Glutamatergic neuron (in vitro differentiated cells): ENCODE data around the gene TMEM171. TPM values are rescaled to one million over a fixed set of nuclear protein-coding genes. Genes with fewer than 3 reads are reported as not detected.

ENCODE experiments used
- DNase-seq: peaks from one replicate; pipeline ENCODE4 v3.0.0; 2022
- H3K27ac Mint-ChIP-seq: one replicate; pipeline ENCODE4 v1.8.0; 2020; ENCODE audit warnings: mild to moderate bottlenecking, mixed read lengths, inconsistent platforms; ENCODE audit not compliant: unreplicated experiment
- H3K27me3 Mint-ChIP-seq: one replicate; pipeline ENCODE4 v1.8.0; 2020; ENCODE audit warnings: mild to moderate bottlenecking, moderate library complexity, mixed read lengths, inconsistent platforms; ENCODE audit not compliant: unreplicated experiment
- H3K36me3 Mint-ChIP-seq: one replicate; pipeline ENCODE4 v1.8.0; 2020; ENCODE audit warnings: mild to moderate bottlenecking, mixed read lengths, inconsistent platforms; ENCODE audit not compliant: unreplicated experiment
- H3K4me1 Mint-ChIP-seq: one replicate; pipeline ENCODE4 v1.8.0; 2020; ENCODE audit warnings: mild to moderate bottlenecking, low read depth, mixed read lengths, inconsistent platforms; ENCODE audit not compliant: unreplicated experiment
- H3K4me3 Mint-ChIP-seq: one replicate; pipeline ENCODE4 v1.8.0; 2020; ENCODE audit warnings: mild to moderate bottlenecking, mixed read lengths, inconsistent platforms; ENCODE audit not compliant: unreplicated experiment
- H3K9me3 Mint-ChIP-seq: one replicate; pipeline ENCODE4 v1.8.0; 2020; ENCODE audit warnings: mild to moderate bottlenecking, moderate library complexity, mixed read lengths, inconsistent platforms; ENCODE audit not compliant: unreplicated experiment
- total RNA-seq: library from RNA; stranded (reverse); fragmentation: NEBNext Ultra II Directional; extraction: Animal tissue kit (Norgen Biotek cat#: 25700); gene quantifications from one replicate; pipeline ENCODE4 v1.2.1, GENCODE V29; 2021; ENCODE audit not compliant: unreplicated experiment
- TF ChIP-seq, protein P1 (sequence below): fragments of 200-600 bp; sonication (generic); IDR thresholded peaks from one replicate; pipeline ENCODE4 v1.5.0; 2021; ENCODE audit not compliant: partially characterized antibody, unreplicated experiment

TMEM171 gene
- total RNA-seq, 1 donor from 2014 or later: 1.1 TPM

DNA sequence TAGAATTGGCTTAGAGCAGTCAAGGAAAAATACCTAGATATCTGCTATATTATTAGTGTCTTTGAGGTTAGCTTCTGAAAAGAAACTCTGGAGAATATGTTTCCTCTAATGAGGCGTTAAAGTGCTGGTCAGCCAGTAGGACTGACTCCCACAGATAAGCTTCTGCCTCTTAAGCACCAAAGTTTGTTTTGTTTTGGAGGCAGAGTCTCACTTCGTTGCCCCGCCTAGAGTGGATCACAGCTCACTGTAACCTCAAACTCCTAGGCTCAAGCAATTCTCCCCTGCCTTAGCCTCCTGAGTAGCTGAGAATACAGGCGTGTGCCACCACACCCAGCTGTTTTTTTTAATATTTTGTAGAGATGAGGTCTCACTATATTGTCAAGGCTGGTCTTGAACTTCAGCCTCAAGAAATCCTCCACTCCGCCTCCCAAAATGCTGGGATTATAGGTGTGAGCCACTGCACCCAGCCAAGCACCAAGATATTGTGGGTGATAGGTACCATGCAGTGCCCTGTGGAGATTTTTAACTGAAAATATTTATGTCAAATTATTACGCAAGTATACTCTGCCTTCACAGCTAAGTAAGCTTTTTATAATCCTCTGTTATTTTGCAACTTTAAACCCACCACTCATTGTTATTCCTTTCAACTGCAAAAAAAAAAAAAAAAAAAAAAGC, 24.7 kb upstream of the TMEM171 start:
- Mint-ChIP-seq H3K36me3 (peaks cover 8% of the 10 kb centered on the region), H3K4me3 (no peak overlapping the region), H3K9me3 (peaks cover 1% of the 10 kb centered on the region), H3K27ac (no peak overlapping the region), H3K4me1 (no peaks in the 10 kb centered on the region), H3K27me3 (no peaks in the 10 kb centered on the region)
- TF ChIP-seq, protein P1, sequence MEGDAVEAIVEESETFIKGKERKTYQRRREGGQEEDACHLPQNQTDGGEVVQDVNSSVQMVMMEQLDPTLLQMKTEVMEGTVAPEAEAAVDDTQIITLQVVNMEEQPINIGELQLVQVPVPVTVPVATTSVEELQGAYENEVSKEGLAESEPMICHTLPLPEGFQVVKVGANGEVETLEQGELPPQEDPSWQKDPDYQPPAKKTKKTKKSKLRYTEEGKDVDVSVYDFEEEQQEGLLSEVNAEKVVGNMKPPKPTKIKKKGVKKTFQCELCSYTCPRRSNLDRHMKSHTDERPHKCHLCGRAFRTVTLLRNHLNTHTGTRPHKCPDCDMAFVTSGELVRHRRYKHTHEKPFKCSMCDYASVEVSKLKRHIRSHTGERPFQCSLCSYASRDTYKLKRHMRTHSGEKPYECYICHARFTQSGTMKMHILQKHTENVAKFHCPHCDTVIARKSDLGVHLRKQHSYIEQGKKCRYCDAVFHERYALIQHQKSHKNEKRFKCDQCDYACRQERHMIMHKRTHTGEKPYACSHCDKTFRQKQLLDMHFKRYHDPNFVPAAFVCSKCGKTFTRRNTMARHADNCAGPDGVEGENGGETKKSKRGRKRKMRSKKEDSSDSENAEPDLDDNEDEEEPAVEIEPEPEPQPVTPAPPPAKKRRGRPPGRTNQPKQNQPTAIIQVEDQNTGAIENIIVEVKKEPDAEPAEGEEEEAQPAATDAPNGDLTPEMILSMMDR: no peak
- no peak for DNase-seq

DNA sequence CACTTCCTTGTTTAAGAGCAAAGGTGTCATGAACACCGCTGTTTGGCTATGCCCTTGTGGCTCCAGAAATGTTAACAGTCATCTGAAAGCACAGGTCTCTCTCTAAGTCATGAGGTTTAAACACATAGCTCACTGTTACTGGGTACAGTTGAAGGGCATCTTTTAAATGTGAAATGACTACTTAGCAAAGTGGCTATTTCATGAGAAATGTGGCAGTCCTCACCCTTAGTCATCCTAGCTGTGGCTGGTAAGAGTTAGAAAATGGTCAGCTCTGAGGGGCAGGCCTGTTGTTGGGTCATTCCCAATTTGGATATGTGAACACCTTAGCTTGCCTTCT, 24.2 kb upstream of the TMEM171 start:
- Mint-ChIP-seq H3K4me1 (no peaks in the 10 kb centered on the region), H3K9me3 (peaks cover 1% of the 10 kb centered on the region), H3K4me3 (no peak overlapping the region), H3K36me3 (peaks cover 8% of the 10 kb centered on the region), H3K27me3 (no peaks in the 10 kb centered on the region), H3K27ac (no peak overlapping the region)
- TF ChIP-seq, protein P1: no peak
- no peak for DNase-seq

DNA sequence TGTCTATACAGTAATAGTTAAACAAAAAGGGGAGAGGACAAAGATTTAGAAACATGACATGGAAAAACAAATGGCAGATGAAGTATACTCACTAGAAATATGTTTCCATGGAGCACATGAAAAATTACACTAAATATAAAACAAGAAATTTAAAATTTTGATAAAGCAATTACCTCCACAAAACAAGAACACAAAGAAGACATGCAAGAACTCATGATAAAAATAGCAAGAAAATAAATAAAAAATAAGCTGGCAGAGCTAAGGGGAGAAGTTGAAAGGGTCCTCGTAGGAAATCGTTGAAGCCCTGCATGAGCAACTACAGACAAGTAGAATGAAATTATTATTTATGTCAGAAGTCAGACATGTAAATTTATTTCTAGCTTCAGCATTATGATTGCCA, 22.6 kb upstream of the TMEM171 start:
- H3K4me1 Mint-ChIP-seq: no peaks in the 10 kb centered on the region
- peaks cover 8% of the 10 kb centered on the region for H3K36me3 Mint-ChIP-seq
- H3K9me3 Mint-ChIP-seq: peaks cover 1% of the 10 kb centered on the region
- TF ChIP-seq, protein P1: no peak
- H3K4me3 Mint-ChIP-seq: no peak overlapping the region
- H3K27me3 Mint-ChIP-seq: no peaks in the 10 kb centered on the region
- no peak overlapping the region for H3K27ac Mint-ChIP-seq
- DNase-seq: no peak

DNA sequence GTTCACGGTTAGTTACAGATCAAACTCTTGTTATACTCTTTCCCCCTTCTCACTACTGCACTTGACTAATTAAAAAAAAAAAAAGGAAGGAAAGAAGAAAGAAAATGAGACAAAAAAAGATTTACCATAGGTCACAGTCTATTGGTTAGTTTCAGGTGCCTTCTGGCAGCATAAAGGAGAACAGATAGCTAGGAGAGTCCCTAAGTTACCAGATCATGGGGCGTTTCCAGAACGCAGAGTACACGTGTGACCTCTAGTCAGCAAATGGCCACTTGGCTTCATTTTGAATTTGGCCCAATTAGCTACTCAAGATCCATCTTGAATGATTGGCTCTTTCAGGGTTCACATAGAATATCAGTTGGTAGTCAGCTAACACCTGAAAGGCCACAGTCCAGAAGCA, 20.3 kb upstream of the TMEM171 start:
- Mint-ChIP-seq H3K27ac (no peak overlapping the region), H3K4me3 (no peak overlapping the region), H3K9me3 (peaks cover 1% of the 10 kb centered on the region), H3K4me1 (no peaks in the 10 kb centered on the region), H3K27me3 (peaks cover 3% of the 10 kb centered on the region), H3K36me3 (peaks cover 8% of the 10 kb centered on the region)
- DNase-seq: no peak
- TF ChIP-seq, protein P1: no peak

DNA sequence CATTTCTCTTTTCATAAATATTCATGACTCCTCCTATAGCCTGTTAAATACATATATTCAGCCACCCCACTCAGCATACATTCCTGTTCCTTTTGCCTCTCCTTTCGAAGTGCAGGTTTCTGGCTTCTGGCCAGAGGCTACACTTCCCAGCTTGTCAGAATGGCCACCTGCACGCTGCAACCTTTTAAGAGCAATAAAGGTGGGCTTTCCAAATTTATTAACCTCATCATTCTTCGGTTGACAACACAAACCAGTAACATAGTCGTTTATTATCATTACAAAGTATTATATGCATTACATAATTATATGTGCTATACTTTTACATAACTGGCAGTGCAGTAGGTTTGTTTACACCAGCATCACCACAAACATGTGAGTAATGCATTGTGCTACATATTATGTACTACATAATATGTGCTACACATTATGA, 16.5 kb upstream of the TMEM171 start:
- Mint-ChIP-seq H3K27me3 (peaks cover 3% of the 10 kb centered on the region), H3K4me3 (no peak overlapping the region), H3K9me3 (no peaks in the 10 kb centered on the region), H3K4me1 (no peaks in the 10 kb centered on the region), H3K27ac (no peak overlapping the region), H3K36me3 (peaks cover 4% of the 10 kb centered on the region)
- DNase-seq: no peak
- TF ChIP-seq, protein P1: no peak
